ENCODE measurements around the gene RGS5.

RGS5 gene

GRCh38 chr1:163170331-163170730 lies 32.4 kb downstream of the RGS5 start:
- TF ChIP-seq ZFP30 (CRISPR knock-in tag; IDR thresholded peaks at IDR 0.05) (no peak), SNAI2 (CRISPR knock-in tag; IDR thresholded peaks at IDR 0.05) (no peak), CREB5 (CRISPR knock-in tag; IDR thresholded peaks at IDR 0.05; ENCODE audit: low read depth) (no peak), ZNF565 (CRISPR knock-in tag; conservative IDR thresholded peaks at IDR 0.05; ENCODE audit: low read depth) (no peak), PATZ1 (CRISPR knock-in tag; IDR thresholded peaks at IDR 0.05; ENCODE audit: borderline replicate concordance) (no peak), ZFP3 (CRISPR knock-in tag; IDR thresholded peaks at IDR 0.05) (no peak), ESRRG (CRISPR knock-in tag; IDR thresholded peaks at IDR 0.05) (no peak), TSHZ2 (CRISPR knock-in tag; IDR thresholded peaks at IDR 0.05) (no peak), RARB (CRISPR knock-in tag; IDR thresholded peaks at IDR 0.05) (no peak)
- no peak for ATAC-seq

GRCh38 chr1:163169553-163169952 lies 33.2 kb downstream of the RGS5 start:
- no peak for ATAC-seq
- TF ChIP-seq RARB (CRISPR knock-in tag; IDR thresholded peaks at IDR 0.05): no peak
- TF ChIP-seq PATZ1 (CRISPR knock-in tag; IDR thresholded peaks at IDR 0.05; ENCODE audit: borderline replicate concordance): no peak
- no peak for TF ChIP-seq TSHZ2 (CRISPR knock-in tag; IDR thresholded peaks at IDR 0.05)
- no peak for TF ChIP-seq ZNF8 (CRISPR knock-in tag; IDR thresholded peaks at IDR 0.05)
- no peak for TF ChIP-seq ZFP30 (CRISPR knock-in tag; IDR thresholded peaks at IDR 0.05)
- no peak for TF ChIP-seq ARNTL (CRISPR knock-in tag; IDR thresholded peaks at IDR 0.05; ENCODE audit: borderline replicate concordance, low read depth)
- TF ChIP-seq BACH2 (CRISPR knock-in tag; IDR thresholded peaks at IDR 0.05; ENCODE audit: borderline replicate concordance): no peak
- no peak for TF ChIP-seq POU6F1 (CRISPR knock-in tag; IDR thresholded peaks at IDR 0.05; ENCODE audit: borderline replicate concordance, low read depth)
- no peak for TF ChIP-seq CSRNP3 (CRISPR knock-in tag; IDR thresholded peaks at IDR 0.05)
- TF ChIP-seq PPARA (CRISPR knock-in tag; IDR thresholded peaks at IDR 0.05; ENCODE audit: borderline replicate concordance): no peak
- TF ChIP-seq ZFP3 (CRISPR knock-in tag; IDR thresholded peaks at IDR 0.05): no peak
- TF ChIP-seq CSDC2 (CRISPR knock-in tag; IDR thresholded peaks at IDR 0.05): no peak
- no peak for TF ChIP-seq TOX (CRISPR knock-in tag; IDR thresholded peaks at IDR 0.05; ENCODE audit: borderline replicate concordance)
- TF ChIP-seq ISL1 (CRISPR knock-in tag; IDR thresholded peaks at IDR 0.05): no peak
- no peak for TF ChIP-seq CREB5 (CRISPR knock-in tag; IDR thresholded peaks at IDR 0.05; ENCODE audit: low read depth)
- no peak for TF ChIP-seq OSR1 (CRISPR knock-in tag; IDR thresholded peaks at IDR 0.05)
- TF ChIP-seq TCF4 (CRISPR knock-in tag; IDR thresholded peaks at IDR 0.05; ENCODE audit: borderline replicate concordance): no peak

Data from SK-N-SH treated with all-trans-retinoic acid at 6 μM for 48 hours (cell line).